ENCODE measurements around the gene OBP2B. TPM values are rescaled to one million over a fixed set of nuclear protein-coding genes. Genes with fewer than 3 reads are reported as not detected.

The OBP2B gene
- total RNA-seq, 4 donors from 2014 or later: not detected

GRCh38 chr9:133203506-133204075 lies 5.5 kb downstream of the OBP2B start:
- no peak overlapping the region for H3K4me3 ChIP-seq
- no peaks in the 10 kb centered on the region for H3K9me3 ChIP-seq
- H3K36me3 ChIP-seq: no peaks in the 10 kb centered on the region
- no peak overlapping the region for H3K27ac ChIP-seq
- TF ChIP-seq, protein P1, sequence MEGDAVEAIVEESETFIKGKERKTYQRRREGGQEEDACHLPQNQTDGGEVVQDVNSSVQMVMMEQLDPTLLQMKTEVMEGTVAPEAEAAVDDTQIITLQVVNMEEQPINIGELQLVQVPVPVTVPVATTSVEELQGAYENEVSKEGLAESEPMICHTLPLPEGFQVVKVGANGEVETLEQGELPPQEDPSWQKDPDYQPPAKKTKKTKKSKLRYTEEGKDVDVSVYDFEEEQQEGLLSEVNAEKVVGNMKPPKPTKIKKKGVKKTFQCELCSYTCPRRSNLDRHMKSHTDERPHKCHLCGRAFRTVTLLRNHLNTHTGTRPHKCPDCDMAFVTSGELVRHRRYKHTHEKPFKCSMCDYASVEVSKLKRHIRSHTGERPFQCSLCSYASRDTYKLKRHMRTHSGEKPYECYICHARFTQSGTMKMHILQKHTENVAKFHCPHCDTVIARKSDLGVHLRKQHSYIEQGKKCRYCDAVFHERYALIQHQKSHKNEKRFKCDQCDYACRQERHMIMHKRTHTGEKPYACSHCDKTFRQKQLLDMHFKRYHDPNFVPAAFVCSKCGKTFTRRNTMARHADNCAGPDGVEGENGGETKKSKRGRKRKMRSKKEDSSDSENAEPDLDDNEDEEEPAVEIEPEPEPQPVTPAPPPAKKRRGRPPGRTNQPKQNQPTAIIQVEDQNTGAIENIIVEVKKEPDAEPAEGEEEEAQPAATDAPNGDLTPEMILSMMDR (IDR thresholded peaks at IDR 0.05 in 4 of 5, conservative IDR thresholded peaks at IDR 0.05 in 1 of 5): no peak
- no peak for TF ChIP-seq POLR2A (IDR thresholded peaks at IDR 0.05)
- no peak for ATAC-seq
- H3K27me3 ChIP-seq: peaks cover 0 to 14% (median 5%) of the 10 kb centered on the region in 3 donors
- in situ Hi-C loops (cut with MboI; ENCODE audit: low sequenced_read_pairs in 4 of 4) (no loop called here), intact Hi-C loops (cut with DNase I; ENCODE audit: low total_unique reads) (no loop called here)
- no peak for DNase-seq
- H3K4me1 ChIP-seq: no peaks in the 10 kb centered on the region

DNA sequence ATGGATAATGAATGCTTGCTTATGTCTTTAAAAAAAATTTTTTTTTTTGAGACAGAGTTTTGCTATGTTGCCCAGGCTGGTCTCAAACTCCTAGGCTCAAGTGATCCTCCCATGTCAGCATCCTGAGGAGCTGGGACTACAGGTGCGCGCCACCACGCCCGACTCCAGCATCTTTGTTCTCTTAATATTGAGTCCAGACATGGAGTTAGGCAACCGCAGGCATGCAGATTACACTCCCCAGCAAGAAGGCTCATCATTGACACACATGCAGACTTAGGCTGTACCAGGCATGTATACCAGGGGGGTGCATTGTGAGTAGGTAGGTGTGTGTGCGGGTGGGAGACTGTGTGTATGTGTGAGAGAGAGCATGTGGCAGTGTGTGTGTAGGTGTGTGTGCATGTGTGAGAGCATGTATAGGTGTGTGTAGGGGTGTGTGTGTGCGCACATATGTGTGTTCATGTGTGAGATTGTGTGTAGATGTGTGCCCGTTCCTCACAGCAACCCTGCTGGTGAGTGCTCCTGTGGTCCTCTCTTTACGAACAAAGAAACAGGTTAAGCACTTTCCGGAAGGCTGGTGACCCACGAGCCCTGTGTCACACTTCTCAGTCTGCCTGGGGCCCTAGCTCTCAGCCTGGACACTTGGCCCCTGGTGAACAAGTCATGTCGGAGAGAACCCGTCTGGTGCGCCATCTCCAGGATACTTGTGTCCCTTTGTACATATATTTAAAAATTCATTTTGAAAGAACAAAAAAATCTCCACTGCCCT lies 6.2 kb downstream of the OBP2B start:
- in situ Hi-C loops (cut with MboI; ENCODE audit: low sequenced_read_pairs in 4 of 4): no loop called here
- TF ChIP-seq, protein P1 (IDR thresholded peaks at IDR 0.05 in 4 of 5, conservative IDR thresholded peaks at IDR 0.05 in 1 of 5): no peak
- no peak for TF ChIP-seq POLR2A (IDR thresholded peaks at IDR 0.05)

DNA sequence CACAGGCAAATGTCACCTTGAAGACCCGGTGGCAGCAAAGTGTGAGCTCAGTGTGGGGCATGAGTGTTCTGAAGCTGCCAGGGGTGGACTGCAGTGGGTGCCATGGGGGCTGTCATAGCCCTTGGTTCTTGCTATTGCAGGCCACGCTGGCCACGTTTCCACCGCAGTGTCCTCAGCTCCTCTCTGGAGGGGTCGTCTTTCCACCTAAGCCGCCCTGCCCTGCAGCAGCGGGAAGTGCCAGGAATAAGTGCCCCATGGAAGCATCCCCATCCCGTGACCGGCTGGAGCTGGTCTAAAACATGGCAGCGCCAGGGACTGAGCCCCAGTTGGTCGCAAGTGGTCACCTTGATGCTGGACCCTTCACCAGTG lies 6.9 kb downstream of the OBP2B start:
- Histone ChIP-seq H3K4me1 (no peaks in the 10 kb centered on the region), H3K9me3 (no peaks in the 10 kb centered on the region), H3K36me3 (no peaks in the 10 kb centered on the region), H3K27me3 (peaks cover 0 to 14% (median 8%) of the 10 kb centered on the region in 3 donors), H3K4me3 (no peak overlapping the region), H3K27ac (no peak overlapping the region)
- DNase-seq (no peak), ATAC-seq (no peak)
- intact Hi-C loops (cut with DNase I; ENCODE audit: low total_unique reads): no loop called here
- in situ Hi-C loops (cut with MboI; ENCODE audit: low sequenced_read_pairs in 4 of 4): no loop called here
- TF ChIP-seq, protein P1 (IDR thresholded peaks at IDR 0.05 in 4 of 5, conservative IDR thresholded peaks at IDR 0.05 in 1 of 5): no peak
- TF ChIP-seq POLR2A (IDR thresholded peaks at IDR 0.05): no peak

More for the DNA sequence above, 6.2 kb downstream of the OBP2B start:
- ATAC-seq (no peak), DNase-seq (no peak)
- Histone ChIP-seq H3K9me3 (no peaks in the 10 kb centered on the region), H3K4me1 (no peaks in the 10 kb centered on the region), H3K27ac (no peak overlapping the region), H3K27me3 (peaks cover 0 to 14% (median 8%) of the 10 kb centered on the region in 3 donors), H3K36me3 (no peaks in the 10 kb centered on the region), H3K4me3 (no peak overlapping the region)
- intact Hi-C loops (cut with DNase I; ENCODE audit: low total_unique reads): no loop called here

DNA sequence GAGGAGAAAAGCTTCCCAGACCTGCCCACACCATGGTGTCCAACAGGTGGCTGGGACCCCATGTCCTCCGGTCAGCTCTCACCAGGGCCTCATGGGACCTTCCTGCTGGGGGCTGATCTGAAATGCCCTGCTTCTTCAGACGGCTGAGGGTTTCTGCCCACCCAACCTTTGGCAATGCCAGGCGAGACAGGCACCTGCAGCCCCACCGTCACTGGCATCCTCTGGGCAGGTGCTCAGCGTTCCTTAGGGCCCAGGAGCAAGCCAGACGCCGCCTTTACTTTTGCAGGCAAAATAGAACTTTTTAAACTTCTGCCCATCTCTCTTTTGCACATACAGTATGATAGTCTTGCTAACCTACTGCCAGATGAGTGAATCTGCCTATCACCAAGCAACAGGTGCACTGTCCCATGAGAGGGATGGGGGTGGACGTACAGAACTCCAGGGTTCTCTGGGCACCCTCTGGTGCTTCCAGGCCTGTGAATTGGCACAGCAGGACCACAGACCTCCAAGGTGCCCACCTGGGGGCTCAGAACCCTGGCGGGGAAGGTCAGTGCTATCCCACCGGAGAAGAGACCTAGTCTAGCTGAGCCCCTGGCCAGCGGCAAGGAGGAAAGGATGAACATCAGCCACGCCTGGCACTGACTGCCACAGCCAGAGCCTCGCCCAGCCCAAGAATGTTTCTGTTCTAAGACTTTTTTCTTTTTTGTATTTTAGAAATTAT lies 7.5 kb downstream of the OBP2B start:
- intact Hi-C loops (cut with DNase I; ENCODE audit: low total_unique reads) (no loop called here), in situ Hi-C loops (cut with MboI; ENCODE audit: low sequenced_read_pairs in 4 of 4) (no loop called here)
- ATAC-seq (no peak), DNase-seq (no peak)
- H3K27ac ChIP-seq: no peak overlapping the region
- no peaks in the 10 kb centered on the region for H3K36me3 ChIP-seq
- peaks cover 0 to 12% (median 8%) of the 10 kb centered on the region in 3 donors for H3K27me3 ChIP-seq
- H3K9me3 ChIP-seq: no peaks in the 10 kb centered on the region
- no peak overlapping the region for H3K4me3 ChIP-seq
- no peak for TF ChIP-seq POLR2A (IDR thresholded peaks at IDR 0.05)
- TF ChIP-seq, protein P1 (IDR thresholded peaks at IDR 0.05 in 4 of 5, conservative IDR thresholded peaks at IDR 0.05 in 1 of 5): no peak
- no peaks in the 10 kb centered on the region for H3K4me1 ChIP-seq
